ENCODE data around the gene MRPL14.

Gene MRPL14

DNA sequence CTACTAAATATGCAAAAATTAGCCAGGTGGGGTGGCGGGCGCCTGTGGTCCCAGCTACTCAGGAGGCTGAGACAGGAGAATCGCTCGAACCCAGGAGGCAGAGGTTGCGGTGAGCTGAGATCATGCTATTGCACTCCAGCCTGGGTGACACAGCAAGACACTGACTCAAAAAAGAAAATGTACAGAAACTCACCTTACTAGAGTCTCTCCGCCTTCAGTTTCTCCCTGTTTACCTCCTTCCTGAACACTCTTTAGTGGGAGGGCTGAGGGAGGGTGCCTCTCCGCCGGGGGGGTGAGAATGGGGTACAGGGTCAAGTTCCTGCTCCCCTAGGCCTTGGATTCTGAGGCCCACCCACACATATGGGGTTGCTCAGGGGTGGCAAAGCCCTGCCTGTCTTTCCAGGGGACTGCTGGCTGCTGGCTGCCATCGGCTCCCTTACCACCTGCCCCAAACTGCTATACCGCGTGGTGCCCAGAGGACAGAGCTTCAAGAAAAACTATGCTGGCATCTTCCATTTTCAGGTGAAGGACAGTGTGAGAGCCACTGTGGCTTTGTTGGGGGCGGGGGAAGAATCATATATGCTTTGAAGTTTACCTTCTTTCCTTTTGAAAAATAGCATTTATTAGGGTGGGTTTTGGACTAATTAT lies 44.8 kb upstream of the MRPL14 start:
- Histone ChIP-seq H3K27me3 (ENCODE audit: insufficient read depth, low read length, poor library complexity, severe bottlenecking) (no peaks in the 10 kb centered on the region), H3K4me3 (ENCODE audit: low read length, poor library complexity, severe bottlenecking) (no peak overlapping the region), H3K9ac (ENCODE audit: low read depth, low read length, poor library complexity, severe bottlenecking) (no peak overlapping the region), H3K4me2 (ENCODE audit: low read depth, low read length, poor library complexity, severe bottlenecking) (no peak overlapping the region), H4K20me1 (ENCODE audit: insufficient read depth, low read length, poor library complexity, severe bottlenecking) (no peaks in the 10 kb centered on the region), H3K79me2 (ENCODE audit: insufficient read depth, low read length) (no peaks in the 10 kb centered on the region), H3K4me1 (ENCODE audit: insufficient read depth, low read length, poor library complexity, severe bottlenecking) (peaks cover 6% of the 10 kb centered on the region), H3K9me3 (ENCODE audit: insufficient read depth, low read depth, low read length) (no peaks in the 10 kb centered on the region), H3F3A (ENCODE audit: low read depth) (no peaks in the 10 kb centered on the region), H3K36me3 (ENCODE audit: insufficient read depth, low read length) (no peaks in the 10 kb centered on the region), H2AFZ (ENCODE audit: low read length) (no peak overlapping the region; the same call in 1 of the 2 replicates), H3K9me2 (replicated peaks; ENCODE audit: low read depth, low read length) (no peaks in the 10 kb centered on the region)
- TF ChIP-seq EZH2phosphoT487 (IDR thresholded peaks at IDR 0.05; ENCODE audit: borderline replicate concordance) (no peak), CTCF (conservative IDR thresholded peaks at IDR 0.05; ENCODE audit: low read length) (no peak)

GRCh38 chr6:44169886-44170570 lies 42.8 kb upstream of the MRPL14 start:
- Histone ChIP-seq H3K4me1 (ENCODE audit: insufficient read depth, low read length, poor library complexity, severe bottlenecking) (no peaks in the 10 kb centered on the region), H3K9ac (ENCODE audit: low read depth, low read length, poor library complexity, severe bottlenecking) (no peak overlapping the region), H2AFZ (ENCODE audit: low read length) (no peak overlapping the region), H3K79me2 (ENCODE audit: insufficient read depth, low read length) (no peaks in the 10 kb centered on the region), H3K9me2 (replicated peaks; ENCODE audit: low read depth, low read length) (no peaks in the 10 kb centered on the region), H3K27me3 (ENCODE audit: insufficient read depth, low read length, poor library complexity, severe bottlenecking) (no peaks in the 10 kb centered on the region), H3K36me3 (ENCODE audit: insufficient read depth, low read length) (no peaks in the 10 kb centered on the region), H3F3A (ENCODE audit: low read depth) (no peaks in the 10 kb centered on the region), H4K20me1 (ENCODE audit: insufficient read depth, low read length, poor library complexity, severe bottlenecking) (no peaks in the 10 kb centered on the region), H3K4me2 (ENCODE audit: low read depth, low read length, poor library complexity, severe bottlenecking) (no peak overlapping the region), H3K9me3 (ENCODE audit: insufficient read depth, low read depth, low read length) (no peaks in the 10 kb centered on the region), H3K4me3 (ENCODE audit: low read length, poor library complexity, severe bottlenecking) (no peak overlapping the region)
- TF ChIP-seq CTCF (conservative IDR thresholded peaks at IDR 0.05; ENCODE audit: low read length) (no peak), EZH2phosphoT487 (IDR thresholded peaks at IDR 0.05; ENCODE audit: borderline replicate concordance) (no peak)

GRCh38 chr6:44169154-44169553 lies 41.9 kb upstream of the MRPL14 start:
- Histone ChIP-seq H4K20me1 (ENCODE audit: insufficient read depth, low read length, poor library complexity, severe bottlenecking) (no peaks in the 10 kb centered on the region), H3K4me2 (ENCODE audit: low read depth, low read length, poor library complexity, severe bottlenecking) (no peak overlapping the region), H3K4me3 (ENCODE audit: low read length, poor library complexity, severe bottlenecking) (no peak overlapping the region), H3F3A (ENCODE audit: low read depth) (no peaks in the 10 kb centered on the region), H3K36me3 (ENCODE audit: insufficient read depth, low read length) (no peaks in the 10 kb centered on the region), H3K4me1 (ENCODE audit: insufficient read depth, low read length, poor library complexity, severe bottlenecking) (no peaks in the 10 kb centered on the region), H3K79me2 (ENCODE audit: insufficient read depth, low read length) (no peaks in the 10 kb centered on the region), H3K9ac (ENCODE audit: low read depth, low read length, poor library complexity, severe bottlenecking) (no peak overlapping the region), H3K27me3 (ENCODE audit: insufficient read depth, low read length, poor library complexity, severe bottlenecking) (no peaks in the 10 kb centered on the region), H2AFZ (ENCODE audit: low read length) (no peak overlapping the region), H3K9me2 (replicated peaks; ENCODE audit: low read depth, low read length) (no peaks in the 10 kb centered on the region), H3K9me3 (ENCODE audit: insufficient read depth, low read depth, low read length) (no peaks in the 10 kb centered on the region)
- TF ChIP-seq CTCF (conservative IDR thresholded peaks at IDR 0.05; ENCODE audit: low read length) (no peak), EZH2phosphoT487 (IDR thresholded peaks at IDR 0.05; ENCODE audit: borderline replicate concordance) (no peak)
